Measurements from ENCODE around the gene PFKFB2.

The PFKFB2 gene

GRCh38 chr1:207032528-207033017, 20.5 kb upstream of the PFKFB2 start, which contains the start of gene C1orf116:
Gene C1orf116, minus strand, starts transcription at chr1:207032756. Its CDS starts 5,158 bp downstream, at chr1:207027598.
- peak within 1 kb of the TSS; percentile 75 to 92 (median 79) for H3K27ac Mint-ChIP-seq
- no peak for TF ChIP-seq CTCF (IDR thresholded peaks at IDR 0.05; ENCODE audit: unreplicated experiment in 3 of 3)
- no peaks in the 10 kb centered on the region for H3K9me3 Mint-ChIP-seq
- H3K27me3 Mint-ChIP-seq (ENCODE audit: low read depth), result peaks cover 41% of the 10 kb centered on the region
- peaks cover 15% of the 10 kb centered on the region for H3K4me1 Mint-ChIP-seq
- peak within 1 kb of the TSS; percentile 74 to 82 (median 79) for H3K4me3 Mint-ChIP-seq
- H3K36me3 Mint-ChIP-seq (ENCODE audit: low read depth), result no peaks in the 10 kb centered on the region

DNA sequence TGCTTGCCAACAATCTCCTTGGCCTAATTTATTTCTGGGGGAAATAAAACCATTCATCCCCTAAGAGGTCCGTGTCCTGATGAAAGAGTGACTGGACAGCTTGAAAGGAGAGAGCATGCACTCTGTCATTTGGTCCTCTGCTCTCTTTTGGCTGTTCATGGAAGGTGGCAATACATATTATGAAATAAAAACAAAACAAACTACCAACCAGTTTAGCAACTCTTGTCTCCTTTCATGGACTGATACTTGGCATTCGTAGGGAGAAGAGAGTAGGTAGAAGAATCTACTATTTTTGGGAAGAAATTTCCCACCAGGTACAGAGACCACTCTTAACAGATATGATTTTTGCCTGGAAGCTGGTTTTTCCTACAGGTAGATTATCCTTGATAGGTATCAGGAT, 19.8 kb upstream of the PFKFB2 start:
- Mint-ChIP-seq H3K4me1 (peaks cover 15% of the 10 kb centered on the region), H3K9me3 (no peaks in the 10 kb centered on the region)
- TF ChIP-seq CTCF (IDR thresholded peaks at IDR 0.05; ENCODE audit: unreplicated experiment in 3 of 3), result no peak

DNA sequence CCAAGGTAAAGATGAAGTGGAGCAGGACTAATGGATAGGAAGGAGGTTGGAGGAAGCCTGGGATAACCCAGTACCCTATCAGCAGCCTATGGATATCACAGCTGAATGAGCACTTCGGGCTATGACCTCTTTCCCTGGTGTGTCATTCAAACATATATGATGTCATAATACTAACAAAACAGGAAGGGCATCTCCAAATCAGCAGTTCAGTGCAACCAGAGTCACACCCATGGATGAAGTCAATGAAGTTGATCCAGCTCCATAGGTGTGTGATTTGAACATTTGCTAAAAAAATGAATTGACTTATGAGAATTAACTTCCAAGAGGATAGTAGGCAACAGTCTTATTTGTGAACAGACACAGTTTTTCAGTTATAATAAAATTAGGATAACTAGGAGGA, 18.9 kb upstream of the PFKFB2 start:
- Mint-ChIP-seq H3K27ac (peak overlapping the region in 1 of 3 experiments; percentile 44), H3K4me3 (no peak overlapping the region), H3K36me3 (ENCODE audit: low read depth) (no peaks in the 10 kb centered on the region), H3K9me3 (no peaks in the 10 kb centered on the region), H3K27me3 (ENCODE audit: low read depth) (peaks cover 36% of the 10 kb centered on the region), H3K4me1 (peaks cover 15% of the 10 kb centered on the region)
- no peak for TF ChIP-seq CTCF (IDR thresholded peaks at IDR 0.05; ENCODE audit: unreplicated experiment in 3 of 3)

More for the DNA sequence above, 19.8 kb upstream of the PFKFB2 start:
- Mint-ChIP-seq H3K27me3 (ENCODE audit: low read depth) (peaks cover 41% of the 10 kb centered on the region), H3K36me3 (ENCODE audit: low read depth) (no peaks in the 10 kb centered on the region), H3K27ac (peak overlapping the region in 2 of 3 experiments; percentile 75 to 92), H3K4me3 (peak overlapping the region in 1 of 3 experiments; percentile 79)

DNA sequence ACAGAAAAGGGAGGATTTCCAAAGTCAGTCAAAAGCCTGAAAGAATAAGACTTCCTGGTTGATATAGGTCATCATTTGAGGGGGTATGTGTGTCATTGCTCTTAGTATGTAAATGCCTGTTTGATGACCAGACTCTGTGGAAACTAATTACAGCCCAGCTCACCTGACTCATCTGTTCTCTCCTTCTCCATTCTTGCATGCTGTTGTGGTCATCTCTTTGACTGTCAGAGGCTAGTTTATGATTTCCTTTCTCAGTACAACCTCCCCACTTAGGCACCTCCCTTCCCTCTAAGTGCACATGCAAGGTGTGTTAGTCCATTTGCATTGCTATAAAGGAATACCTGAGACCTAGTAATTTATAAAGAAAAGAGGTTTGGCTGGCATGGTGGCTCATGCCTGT, 18.1 kb upstream of the PFKFB2 start:
- H3K4me3 Mint-ChIP-seq, result no peak overlapping the region
- H3K9me3 Mint-ChIP-seq, result no peaks in the 10 kb centered on the region
- peaks cover 15% of the 10 kb centered on the region for H3K4me1 Mint-ChIP-seq
- H3K27me3 Mint-ChIP-seq (ENCODE audit: low read depth), result peaks cover 36% of the 10 kb centered on the region
- no peaks in the 10 kb centered on the region for H3K36me3 Mint-ChIP-seq (ENCODE audit: low read depth)
- H3K27ac Mint-ChIP-seq, result peak overlapping the region in 1 of 3 experiments; percentile 69
- TF ChIP-seq CTCF (IDR thresholded peaks at IDR 0.05; ENCODE audit: unreplicated experiment in 3 of 3), result no peak

DNA sequence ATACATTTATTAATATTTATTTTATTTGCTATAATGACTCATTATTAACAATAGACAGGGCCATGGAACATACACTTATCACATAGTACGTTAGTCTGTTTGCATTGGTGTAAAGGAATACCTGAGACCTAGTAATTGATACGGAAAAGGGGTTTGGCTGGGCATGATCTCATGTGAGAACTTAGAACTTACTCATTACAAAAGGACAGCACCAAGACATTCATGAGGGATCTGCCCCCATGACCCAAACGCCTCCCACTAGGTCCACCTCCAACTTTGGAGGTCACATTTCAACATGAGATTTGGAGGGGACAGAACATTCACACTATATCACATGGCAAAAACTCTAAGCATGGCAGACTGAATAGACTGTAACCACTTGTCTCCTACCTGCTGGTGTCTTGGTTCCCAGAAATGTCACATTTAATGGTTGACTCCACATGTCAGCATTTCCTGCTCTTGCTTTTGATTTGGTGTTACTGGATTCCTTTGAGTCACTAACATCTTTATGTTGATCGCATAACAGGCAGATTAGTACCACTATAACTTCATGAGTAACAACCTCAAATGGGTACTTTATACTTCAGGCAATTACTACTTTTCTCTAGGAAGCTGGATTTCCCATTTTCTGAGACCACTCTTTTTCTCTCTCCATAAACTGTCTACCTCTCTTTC, 17.1 kb upstream of the PFKFB2 start:
- Mint-ChIP-seq H3K27ac (no peak overlapping the region), H3K4me1 (peaks cover 15% of the 10 kb centered on the region), H3K4me3 (no peak overlapping the region), H3K27me3 (ENCODE audit: low read depth) (peaks cover 27% of the 10 kb centered on the region), H3K36me3 (ENCODE audit: low read depth) (no peaks in the 10 kb centered on the region), H3K9me3 (no peaks in the 10 kb centered on the region)
- TF ChIP-seq CTCF (IDR thresholded peaks at IDR 0.05; ENCODE audit: unreplicated experiment in 3 of 3), result no peak

- H3K4me1 Mint-ChIP-seq, result peaks cover 11% of the 10 kb centered on the region
- H3K27ac Mint-ChIP-seq, result no peak overlapping the region
- H3K27me3 Mint-ChIP-seq (ENCODE audit: low read depth), result peaks cover 20% of the 10 kb centered on the region
- H3K9me3 Mint-ChIP-seq, result no peaks in the 10 kb centered on the region
- H3K36me3 Mint-ChIP-seq (ENCODE audit: low read depth), result no peaks in the 10 kb centered on the region
- H3K4me3 Mint-ChIP-seq, result no peak overlapping the region
- no peak for TF ChIP-seq CTCF (IDR thresholded peaks at IDR 0.05; ENCODE audit: unreplicated experiment in 3 of 3)
Observed at GRCh38 chr1:207036865-207037264, 16.2 kb upstream of the PFKFB2 start.

All from nephron (organoid).